ENCODE data around the gene C8G. TPM values are rescaled to one million over a fixed set of nuclear protein-coding genes. Genes with fewer than 3 reads are reported as not detected.

The C8G gene
- total RNA-seq, 1 donor from 2014 or later: 1.7 TPM

GRCh38 chr9:136900988-136901515 is 44.0 kb upstream of the C8G start:
- no peaks in the 10 kb centered on the region for H3K9me3 Mint-ChIP-seq (ENCODE audit: unreplicated experiment)
- DNase-seq (ENCODE audit: extremely low spot score, unreplicated experiment): no peak
- peaks cover 21% of the 10 kb centered on the region for H3K4me1 Mint-ChIP-seq (ENCODE audit: unreplicated experiment)
- no peak overlapping the region for H3K4me3 Mint-ChIP-seq (ENCODE audit: unreplicated experiment)
- H3K27ac Mint-ChIP-seq (ENCODE audit: unreplicated experiment): peak overlapping the region; percentile 72
- peaks cover 13% of the 10 kb centered on the region for H3K36me3 Mint-ChIP-seq (ENCODE audit: unreplicated experiment)
- no peaks in the 10 kb centered on the region for H3K27me3 Mint-ChIP-seq (ENCODE audit: unreplicated experiment)
- TF ChIP-seq CTCF (IDR thresholded peaks at IDR 0.05): no peak

- no peaks in the 10 kb centered on the region for H3K9me3 Mint-ChIP-seq (ENCODE audit: unreplicated experiment)
- H3K27ac Mint-ChIP-seq (ENCODE audit: unreplicated experiment): peak overlapping the region; percentile 72
- no peaks in the 10 kb centered on the region for H3K27me3 Mint-ChIP-seq (ENCODE audit: unreplicated experiment)
- no peak for DNase-seq (ENCODE audit: extremely low spot score, unreplicated experiment)
- peaks cover 14% of the 10 kb centered on the region for H3K36me3 Mint-ChIP-seq (ENCODE audit: unreplicated experiment)
- TF ChIP-seq CTCF (IDR thresholded peaks at IDR 0.05): no peak
- H3K4me3 Mint-ChIP-seq (ENCODE audit: unreplicated experiment): no peak overlapping the region
- peaks cover 21% of the 10 kb centered on the region for H3K4me1 Mint-ChIP-seq (ENCODE audit: unreplicated experiment)
Observed at GRCh38 chr9:136901516-136902258, 43.4 kb upstream of the C8G start.

- TF ChIP-seq CTCF (IDR thresholded peaks at IDR 0.05): no peak
- no peaks in the 10 kb centered on the region for H3K9me3 Mint-ChIP-seq (ENCODE audit: unreplicated experiment)
- no peaks in the 10 kb centered on the region for H3K27me3 Mint-ChIP-seq (ENCODE audit: unreplicated experiment)
- DNase-seq (ENCODE audit: extremely low spot score, unreplicated experiment): no peak
- peaks cover 15% of the 10 kb centered on the region for H3K36me3 Mint-ChIP-seq (ENCODE audit: unreplicated experiment)
- peaks cover 21% of the 10 kb centered on the region for H3K4me1 Mint-ChIP-seq (ENCODE audit: unreplicated experiment)
- no peak overlapping the region for H3K4me3 Mint-ChIP-seq (ENCODE audit: unreplicated experiment)
- peak overlapping the region; percentile 72 for H3K27ac Mint-ChIP-seq (ENCODE audit: unreplicated experiment)
Observed at GRCh38 chr9:136902259-136902821, 42.7 kb upstream of the C8G start.

- Mint-ChIP-seq H3K4me1 (ENCODE audit: unreplicated experiment) (peaks cover 21% of the 10 kb centered on the region), H3K9me3 (ENCODE audit: unreplicated experiment) (no peaks in the 10 kb centered on the region), H3K27me3 (ENCODE audit: unreplicated experiment) (no peaks in the 10 kb centered on the region), H3K4me3 (ENCODE audit: unreplicated experiment) (no peak overlapping the region), H3K27ac (ENCODE audit: unreplicated experiment) (peak overlapping the region; percentile 54), H3K36me3 (ENCODE audit: unreplicated experiment) (peaks cover 18% of the 10 kb centered on the region)
- no peak for DNase-seq (ENCODE audit: extremely low spot score, unreplicated experiment)
- TF ChIP-seq CTCF (IDR thresholded peaks at IDR 0.05): no peak
Observed at GRCh38 chr9:136903041-136903554, 41.9 kb upstream of the C8G start.

- Mint-ChIP-seq H3K27me3 (ENCODE audit: unreplicated experiment) (no peaks in the 10 kb centered on the region), H3K36me3 (ENCODE audit: unreplicated experiment) (peaks cover 10% of the 10 kb centered on the region), H3K4me3 (ENCODE audit: unreplicated experiment) (no peak overlapping the region), H3K9me3 (ENCODE audit: unreplicated experiment) (no peaks in the 10 kb centered on the region), H3K4me1 (ENCODE audit: unreplicated experiment) (peaks cover 14% of the 10 kb centered on the region), H3K27ac (ENCODE audit: unreplicated experiment) (no peak overlapping the region)
- no peak for TF ChIP-seq CTCF (IDR thresholded peaks at IDR 0.05)
- DNase-seq (ENCODE audit: extremely low spot score, unreplicated experiment): no peak
Observed at GRCh38 chr9:136906266-136906665, 38.8 kb upstream of the C8G start.

Data from osteocyte (in vitro differentiated cells).